Stomach (tissue), 4 donors: ENCODE data around the gene RTP2.

ENCODE experiments used
- POLR2A ChIP-seq, 4 donors: fragments of 450-650 bp; IDR thresholded peaks; one replicate each; pipeline ENCODE4 v1.6.1; 2016; ENCODE audit warnings: antibody characterized with exemption in 4 of 4, control low read depth in 2 of 4, mild to moderate bottlenecking in 1 of 4, moderate library complexity in 1 of 4
- TF ChIP-seq, protein P1 (sequence below), 7 experiments: fragments of 450-650 bp in 4 of 7; fragments of 200-600 bp in 3 of 7; sonication (generic) in 3 of 7; IDR thresholded peaks; one replicate each; pipeline ENCODE4 v1.5.1; 2016 to 2019; ENCODE audit warnings: antibody characterized with exemption in 7 of 7, control low read depth in 2 of 7, mild to moderate bottlenecking in 1 of 7

DNA sequence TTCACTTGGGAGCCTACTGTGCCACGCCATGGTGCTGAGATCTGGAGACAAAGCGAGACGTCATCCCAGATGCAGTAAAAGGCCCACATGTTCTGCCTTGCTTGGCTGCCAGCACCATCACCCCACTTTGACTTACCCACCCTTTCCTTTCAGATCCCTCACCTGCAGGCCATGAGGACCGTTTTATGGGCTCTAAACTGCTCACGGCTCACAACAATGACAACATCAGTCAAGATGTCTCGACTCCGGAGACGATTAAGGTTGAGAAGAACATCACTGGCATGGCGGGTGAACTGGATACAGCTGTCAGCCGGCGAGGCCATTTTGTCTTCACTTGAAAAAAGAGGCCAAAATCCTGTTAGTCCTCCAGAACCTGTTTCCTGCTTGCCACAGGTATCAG is 31.0 kb upstream of the RTP2 start:
- TF ChIP-seq, protein P1, sequence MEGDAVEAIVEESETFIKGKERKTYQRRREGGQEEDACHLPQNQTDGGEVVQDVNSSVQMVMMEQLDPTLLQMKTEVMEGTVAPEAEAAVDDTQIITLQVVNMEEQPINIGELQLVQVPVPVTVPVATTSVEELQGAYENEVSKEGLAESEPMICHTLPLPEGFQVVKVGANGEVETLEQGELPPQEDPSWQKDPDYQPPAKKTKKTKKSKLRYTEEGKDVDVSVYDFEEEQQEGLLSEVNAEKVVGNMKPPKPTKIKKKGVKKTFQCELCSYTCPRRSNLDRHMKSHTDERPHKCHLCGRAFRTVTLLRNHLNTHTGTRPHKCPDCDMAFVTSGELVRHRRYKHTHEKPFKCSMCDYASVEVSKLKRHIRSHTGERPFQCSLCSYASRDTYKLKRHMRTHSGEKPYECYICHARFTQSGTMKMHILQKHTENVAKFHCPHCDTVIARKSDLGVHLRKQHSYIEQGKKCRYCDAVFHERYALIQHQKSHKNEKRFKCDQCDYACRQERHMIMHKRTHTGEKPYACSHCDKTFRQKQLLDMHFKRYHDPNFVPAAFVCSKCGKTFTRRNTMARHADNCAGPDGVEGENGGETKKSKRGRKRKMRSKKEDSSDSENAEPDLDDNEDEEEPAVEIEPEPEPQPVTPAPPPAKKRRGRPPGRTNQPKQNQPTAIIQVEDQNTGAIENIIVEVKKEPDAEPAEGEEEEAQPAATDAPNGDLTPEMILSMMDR (IDR thresholded peaks at IDR 0.05) = no peak
- TF ChIP-seq POLR2A (IDR thresholded peaks at IDR 0.05) = no peak
